Measurements from ENCODE around the gene PCSK6. TPM values are rescaled to one million over a fixed set of nuclear protein-coding genes. Genes with fewer than 3 reads are reported as not detected.
"Not testable (repeated sequence)": the region's sequence is repeated elsewhere in the genome, so short reads cannot be mapped to it uniquely, and the experiment has no call there.

Gene PCSK6
- total RNA-seq, 1 donor from 2014 or later: 3.3 TPM

GRCh38 chr15:101406526-101407195 is 82.8 kb downstream of the PCSK6 start:
- intact Hi-C loops (cut with micrococcal nuclease): no loop called here

GRCh38 chr15:101406036-101406435 is 83.5 kb downstream of the PCSK6 start:
- intact Hi-C loops (cut with micrococcal nuclease): no loop called here

DNA sequence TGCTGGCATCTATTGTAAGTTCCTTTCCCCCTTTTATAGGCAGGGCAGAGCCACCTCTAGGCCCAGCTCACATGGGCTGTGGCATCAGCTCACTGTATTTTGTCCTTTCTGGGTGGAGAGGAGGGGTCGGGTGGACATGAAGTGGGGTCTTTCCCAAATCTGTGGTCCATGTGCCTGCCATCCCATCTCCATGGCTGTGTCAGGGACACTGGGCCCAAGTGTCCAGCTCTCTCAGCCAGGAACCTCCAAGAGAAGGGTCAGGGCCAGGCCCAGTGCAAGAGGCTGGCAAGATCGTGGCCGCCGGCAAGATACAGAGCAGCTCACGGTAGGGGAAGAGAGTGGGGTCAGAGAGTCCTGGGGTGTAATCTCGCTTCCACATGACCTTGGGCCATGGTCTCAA is 85.3 kb downstream of the PCSK6 start:
- intact Hi-C loops (cut with micrococcal nuclease): no loop called here

DNA sequence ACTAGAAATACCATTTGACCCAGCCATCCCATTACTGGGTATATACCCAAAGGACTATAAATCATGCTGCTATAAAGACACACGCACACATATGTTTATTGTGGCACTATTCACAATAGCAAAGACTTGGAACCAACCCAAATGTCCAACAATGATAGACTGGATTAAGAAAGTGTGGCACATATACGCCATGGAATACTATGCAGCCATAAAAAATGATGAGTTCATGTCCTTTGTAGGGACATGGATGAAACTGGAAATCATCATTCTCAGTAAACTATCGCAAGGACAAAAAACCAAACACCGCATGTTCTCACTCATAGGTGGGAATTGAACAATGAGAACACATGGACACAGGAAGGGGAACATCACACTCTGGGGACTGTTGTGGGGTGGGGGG is 86.6 kb downstream of the PCSK6 start:
- intact Hi-C loops (cut with micrococcal nuclease): not testable (repeated sequence)

DNA sequence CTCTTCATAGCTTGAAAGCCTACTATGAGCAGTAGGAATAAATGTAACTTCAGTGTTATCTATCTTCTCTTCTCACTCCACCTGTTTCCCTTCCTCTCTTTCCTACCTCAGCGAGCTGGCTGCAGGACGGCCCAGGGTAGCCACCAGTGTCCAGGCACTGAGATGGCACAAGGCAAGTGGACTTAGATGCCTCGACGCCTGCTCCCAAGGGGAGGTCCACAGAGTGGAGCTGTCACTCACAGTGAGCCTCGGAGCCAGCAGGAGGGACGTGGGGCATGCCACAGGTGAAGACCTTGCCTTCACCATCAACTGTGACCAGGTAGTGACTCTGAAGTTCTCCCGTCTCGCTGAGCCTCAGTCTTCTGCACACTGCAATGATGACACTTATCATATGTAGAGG is 88.2 kb downstream of the PCSK6 start:
- intact Hi-C loops (cut with micrococcal nuclease): no loop called here

- intact Hi-C loops (cut with micrococcal nuclease): no loop called here
Observed at GRCh38 chr15:101399431-101399830, 90.1 kb downstream of the PCSK6 start.

GRCh38 chr15:101398247-101398646 is 91.3 kb downstream of the PCSK6 start:
- intact Hi-C loops (cut with micrococcal nuclease): no loop called here

GRCh38 chr15:101397521-101398003 is 91.9 kb downstream of the PCSK6 start:
- intact Hi-C loops (cut with micrococcal nuclease): no loop called here

DNA sequence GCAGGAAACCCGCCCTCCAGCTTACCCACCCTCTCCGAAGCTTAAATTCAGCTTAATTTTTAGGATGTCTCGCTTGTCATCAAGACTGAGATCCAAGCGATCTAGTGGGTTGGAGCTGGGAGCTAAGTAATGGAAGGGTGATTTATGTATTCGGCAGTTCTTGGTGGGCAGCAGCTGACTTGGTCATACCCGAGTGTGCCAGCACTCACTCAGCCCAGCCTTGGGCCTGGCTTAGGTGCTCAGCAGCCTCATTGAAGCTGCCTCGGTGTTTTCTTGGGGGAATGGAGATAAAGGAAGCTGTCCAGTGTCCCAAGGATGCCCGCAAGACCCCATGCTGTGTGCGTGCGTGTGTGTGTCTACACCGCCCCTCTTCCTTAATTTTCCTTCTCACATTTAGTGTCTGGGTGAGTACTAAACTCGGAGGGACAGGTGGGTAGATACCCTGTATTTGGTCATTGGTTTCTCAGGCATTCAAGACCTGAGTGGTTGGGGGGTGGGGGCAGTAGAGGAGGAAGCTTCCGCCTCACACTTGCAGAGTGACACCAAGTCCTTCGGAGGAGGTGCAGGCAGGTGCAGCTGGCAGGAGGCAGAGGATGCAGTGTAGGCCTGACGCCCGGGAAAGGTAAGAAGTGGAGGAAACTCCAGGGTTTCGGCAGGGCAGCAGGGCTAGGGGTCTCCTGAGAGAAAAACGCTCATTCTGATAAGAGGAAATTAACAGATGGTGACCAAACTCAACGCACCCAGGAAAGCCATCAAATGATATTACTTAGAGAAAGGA is 92.8 kb downstream of the PCSK6 start:
- intact Hi-C loops (cut with micrococcal nuclease): no loop called here

DNA sequence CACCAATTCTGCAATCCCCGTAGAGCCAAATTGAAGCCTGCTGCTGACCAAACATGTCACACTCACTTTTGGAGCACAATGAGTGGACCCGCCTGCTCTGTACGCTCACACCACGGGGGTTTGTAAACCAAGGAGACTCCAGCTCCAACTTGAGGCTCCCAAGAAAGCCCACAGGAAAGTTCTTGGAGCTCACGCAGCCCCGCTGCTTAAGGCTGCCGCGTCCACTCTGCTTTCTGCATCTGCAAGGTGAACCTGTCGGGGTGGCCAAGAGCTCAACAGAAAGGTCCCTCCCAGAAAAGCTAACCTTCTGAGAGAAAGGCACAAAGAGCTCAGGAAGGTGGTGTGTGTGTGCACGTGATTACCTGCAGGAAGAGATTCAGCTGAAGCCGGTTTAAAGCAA is 94.9 kb downstream of the PCSK6 start:
- intact Hi-C loops (cut with micrococcal nuclease): no loop called here

GRCh38 chr15:101394056-101394630 is 95.4 kb downstream of the PCSK6 start:
- intact Hi-C loops (cut with micrococcal nuclease): no loop called here

GRCh38 chr15:101393172-101393571 is 96.3 kb downstream of the PCSK6 start:
- intact Hi-C loops (cut with micrococcal nuclease): no loop called here

DNA sequence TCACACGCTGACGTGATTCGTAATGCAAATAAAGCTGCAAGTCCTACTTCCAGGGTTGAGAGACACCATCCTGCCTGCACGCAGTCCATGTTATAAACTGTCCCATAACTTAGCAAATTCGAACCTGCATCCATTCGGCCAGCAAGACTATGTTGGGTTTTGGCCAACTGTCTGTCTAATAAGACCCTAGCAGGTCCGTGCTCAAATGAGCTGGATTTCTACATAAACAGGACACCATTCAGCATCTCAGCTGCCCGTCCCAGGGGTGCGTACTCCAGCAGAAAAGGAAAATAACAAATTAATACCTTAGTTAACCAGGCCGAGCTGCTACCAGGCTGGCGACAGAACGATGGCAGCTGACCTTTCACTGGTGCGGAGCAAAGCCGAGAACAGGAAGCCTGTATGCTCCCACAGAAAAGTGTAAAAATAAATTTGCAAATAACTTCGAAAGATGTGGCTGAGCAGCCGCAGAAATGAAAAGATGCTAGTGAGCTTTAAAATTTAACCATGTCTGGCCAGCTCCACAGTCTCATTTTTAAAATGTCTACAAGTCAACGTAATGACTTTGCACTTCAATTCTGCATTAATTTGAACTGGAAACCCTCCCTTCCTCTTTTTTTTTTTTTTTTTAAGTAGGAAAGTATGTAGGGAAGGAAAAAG is 97.4 kb downstream of the PCSK6 start:
- intact Hi-C loops (cut with micrococcal nuclease): no loop called here

DNA sequence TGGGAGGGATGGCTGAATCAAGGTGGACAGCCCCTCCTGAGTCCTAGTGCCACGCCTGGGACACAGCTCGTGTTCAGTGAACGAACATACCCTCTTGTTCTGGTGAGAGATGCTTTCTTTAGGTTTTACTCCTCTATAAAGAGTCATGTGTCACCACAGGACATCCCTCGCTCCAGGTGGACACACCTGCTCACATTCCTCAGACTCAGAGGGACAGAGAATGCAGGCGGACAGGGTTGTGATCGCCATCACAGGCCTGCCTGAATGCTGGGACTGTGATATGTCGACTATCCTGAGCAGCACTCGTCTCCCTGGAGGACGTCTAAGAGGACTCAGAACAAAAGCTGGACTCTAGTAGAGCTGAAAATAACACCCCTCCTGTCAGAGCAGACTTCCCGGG is 98.1 kb downstream of the PCSK6 start:
- intact Hi-C loops (cut with micrococcal nuclease): no loop called here

DNA sequence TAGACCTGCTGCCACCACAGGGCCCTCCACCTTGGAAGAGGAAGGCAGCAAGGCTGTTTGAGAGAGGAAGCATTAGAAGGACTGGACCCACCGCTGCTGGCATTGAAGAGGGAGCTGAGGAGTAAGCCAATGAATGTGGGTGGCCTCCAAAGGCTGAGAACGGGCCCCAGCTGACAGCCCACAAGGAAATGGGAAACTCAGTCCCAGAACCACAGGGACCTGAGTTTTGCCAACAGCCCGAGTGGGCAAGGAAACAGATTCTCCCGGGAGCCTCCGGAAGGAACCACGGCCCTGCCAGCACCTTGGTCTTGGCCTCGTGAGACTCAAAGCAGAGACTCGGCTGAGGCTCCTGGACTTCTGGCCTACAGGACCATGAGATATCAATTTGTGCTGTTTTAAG is 99.0 kb downstream of the PCSK6 start:
- intact Hi-C loops (cut with micrococcal nuclease): no loop called here

GRCh38 chr15:101390060-101390459 is 99.4 kb downstream of the PCSK6 start:
- intact Hi-C loops (cut with micrococcal nuclease): no loop called here

GRCh38 chr15:101389362-101389761 is 100.1 kb downstream of the PCSK6 start:
- intact Hi-C loops (cut with micrococcal nuclease): no loop called here

GRCh38 chr15:101388046-101388445 is 101.5 kb downstream of the PCSK6 start:
- intact Hi-C loops (cut with micrococcal nuclease): no loop called here

- intact Hi-C loops (cut with micrococcal nuclease): no loop called here
Observed at GRCh38 chr15:101387574-101387973, 101.9 kb downstream of the PCSK6 start.

- intact Hi-C loops (cut with micrococcal nuclease): no loop called here
Observed at GRCh38 chr15:101386967-101387366, 102.5 kb downstream of the PCSK6 start.

- intact Hi-C loops (cut with micrococcal nuclease): no loop called here
Observed at GRCh38 chr15:101386006-101386405, 103.5 kb downstream of the PCSK6 start.

- intact Hi-C loops (cut with micrococcal nuclease): no loop called here
Observed at GRCh38 chr15:101384276-101384675, 105.2 kb downstream of the PCSK6 start.
